HTR-8/SVneo (cell line): Measurements from ENCODE around the gene POMT2.

Experiments
- DNase-seq: peaks from one replicate; pipeline ENCODE4 v3.0.0; 2011; ENCODE audit warnings: low spot score, mixed read lengths; ENCODE audit not compliant: insufficient read length
- FAIRE-seq: peaks from 2 replicates; lab custom pipeline; 2011; peaks lifted over from hg19 to GRCh38; lab: Jason Lieb, UNC

Gene POMT2

DNA sequence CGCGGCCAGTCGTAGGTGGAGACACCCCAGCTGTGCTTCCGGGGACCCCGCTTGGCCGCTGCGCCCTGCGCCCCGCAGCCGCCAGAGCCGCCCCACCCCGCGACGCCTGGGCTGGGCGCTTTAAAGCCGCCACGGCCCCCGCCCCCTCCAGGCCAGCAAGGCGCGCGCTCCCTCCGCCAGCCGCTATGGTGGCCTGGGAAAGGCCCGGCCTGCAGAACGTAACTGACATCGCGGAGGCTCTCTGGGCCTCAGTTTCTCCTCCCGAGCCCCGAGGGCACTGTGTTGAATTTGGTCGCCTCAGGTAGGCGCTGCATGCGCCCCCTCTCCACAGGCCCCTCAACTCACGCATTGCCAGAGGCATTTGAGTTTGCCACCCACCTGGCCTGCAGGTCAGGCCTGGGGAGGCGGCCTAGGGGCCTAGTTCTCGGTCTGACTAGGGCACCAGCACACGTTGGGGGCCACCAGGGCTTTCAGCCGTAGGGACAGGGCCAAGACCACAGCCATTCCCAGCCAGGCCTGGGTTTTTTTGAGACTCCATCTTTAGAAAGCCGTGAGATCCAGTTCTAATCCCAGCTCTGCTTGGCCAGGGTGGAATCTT, 49.5 kb downstream of the POMT2 start, which contains the start of gene NGB:
NGB (minus strand) TSS at position 94 of the 598 bp plus-strand sequence. CDS start 269 bp downstream, outside the sequence.
- DNase-seq = no peak
- no peak for FAIRE-seq

DNA sequence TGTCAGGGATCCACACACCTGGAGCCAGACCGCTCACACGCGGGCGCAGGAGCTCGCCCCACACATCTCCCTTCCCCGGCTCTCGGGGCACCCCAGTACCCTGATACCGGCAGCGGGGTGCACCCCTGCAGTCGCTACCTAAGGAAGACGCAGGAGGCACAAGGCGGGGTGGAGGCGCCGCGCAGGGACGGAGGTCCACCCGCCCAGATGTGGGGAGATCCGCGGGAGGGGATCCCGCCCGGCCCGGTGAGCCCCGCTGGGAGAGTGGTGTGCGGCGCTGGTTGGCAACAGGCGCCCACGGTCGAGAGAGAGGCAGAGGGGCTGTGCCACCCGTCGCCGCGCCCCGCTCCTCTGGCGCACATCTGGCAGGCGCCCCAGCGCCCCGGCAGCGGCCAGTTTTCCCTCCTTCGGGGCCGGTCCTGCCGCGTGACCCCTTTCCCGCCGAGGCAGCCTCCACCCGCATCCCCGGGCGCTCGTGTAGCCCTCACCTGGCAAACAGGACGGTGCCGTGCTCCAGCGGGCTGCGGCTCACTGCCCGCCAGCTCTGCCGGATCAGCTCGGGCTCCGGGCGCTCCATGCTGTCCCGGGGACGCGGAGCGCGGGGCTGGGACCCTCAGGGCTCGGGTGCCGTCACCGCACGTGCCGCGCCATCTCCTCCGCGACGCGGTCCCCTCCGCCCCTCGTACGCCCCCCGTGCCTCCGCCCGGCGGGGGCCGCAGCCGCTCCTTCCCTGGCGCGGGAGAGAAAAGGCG, 50.1 kb downstream of the POMT2 start:
- FAIRE-seq = no peak

DNA sequence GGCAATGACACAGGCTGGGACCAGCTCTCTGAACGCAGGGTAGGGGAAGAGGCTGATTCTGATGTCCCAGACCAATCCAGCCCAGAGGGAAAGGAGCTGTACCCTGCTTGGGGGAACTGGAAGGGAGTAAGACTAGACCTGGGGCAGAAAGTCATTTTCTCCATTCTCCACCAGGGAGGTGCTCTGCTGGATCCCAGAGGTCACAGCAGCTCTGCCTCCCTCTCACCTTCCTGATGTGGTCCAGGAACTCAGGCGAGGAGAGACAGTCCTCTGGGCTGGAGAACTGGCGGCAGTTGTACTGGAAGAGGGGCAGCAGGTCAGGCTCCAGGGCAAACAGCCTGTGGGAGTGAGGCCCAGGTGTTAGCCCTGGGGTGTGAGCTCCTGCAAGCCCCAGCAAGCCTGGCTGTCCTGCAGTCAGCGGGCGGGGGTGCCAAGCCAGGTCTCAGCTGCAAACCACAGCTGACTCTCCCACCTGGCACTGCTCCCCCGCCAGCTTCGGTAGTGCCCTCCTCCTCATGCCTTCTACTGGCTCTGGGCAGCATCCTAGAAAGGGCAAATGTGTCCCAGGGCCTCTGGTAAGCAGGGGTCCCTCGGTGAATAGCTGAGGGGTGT, 51.6 kb downstream of the POMT2 start:
- FAIRE-seq (no peak), DNase-seq (no peak)

More for the DNA sequence above, 50.1 kb downstream of the POMT2 start:
- no peak for DNase-seq

DNA sequence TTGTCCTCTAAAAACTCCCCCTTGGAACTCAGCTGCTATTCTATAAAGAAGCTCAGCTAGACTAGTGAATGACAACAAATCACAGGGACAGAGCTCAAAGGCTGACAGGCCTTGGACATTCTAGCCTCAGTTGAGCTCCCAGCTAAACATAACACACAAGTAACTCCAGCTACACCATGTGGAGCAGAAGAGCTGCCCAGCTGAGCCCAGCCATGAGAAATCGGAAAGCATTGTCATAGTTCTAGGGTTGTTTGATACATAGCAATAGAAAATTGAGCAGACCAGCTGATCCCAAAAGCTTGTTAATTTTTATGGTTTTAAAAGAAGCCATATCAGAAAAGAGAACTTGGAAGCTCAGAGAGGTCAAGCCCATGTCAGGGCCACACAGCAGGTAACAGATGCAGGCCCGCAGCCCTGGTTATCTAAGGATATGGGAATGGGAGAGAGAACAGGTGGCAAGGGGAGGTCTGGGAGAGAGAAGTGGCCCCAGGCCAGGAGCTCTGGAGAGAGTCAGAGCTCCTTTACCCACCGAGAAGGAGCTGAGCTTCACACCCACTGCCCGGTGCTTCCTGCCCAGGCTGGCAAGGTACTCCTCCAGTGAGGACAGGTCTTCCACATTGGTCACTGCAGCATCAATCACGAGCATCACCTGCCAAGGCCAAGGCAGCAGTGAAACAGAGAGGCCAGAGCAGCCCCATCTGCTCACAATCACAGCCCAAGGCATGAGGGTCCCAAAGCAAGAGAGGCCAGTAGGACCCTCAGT, 52.6 kb downstream of the POMT2 start:
- FAIRE-seq (peak; percentile 89), DNase-seq (no peak)

DNA sequence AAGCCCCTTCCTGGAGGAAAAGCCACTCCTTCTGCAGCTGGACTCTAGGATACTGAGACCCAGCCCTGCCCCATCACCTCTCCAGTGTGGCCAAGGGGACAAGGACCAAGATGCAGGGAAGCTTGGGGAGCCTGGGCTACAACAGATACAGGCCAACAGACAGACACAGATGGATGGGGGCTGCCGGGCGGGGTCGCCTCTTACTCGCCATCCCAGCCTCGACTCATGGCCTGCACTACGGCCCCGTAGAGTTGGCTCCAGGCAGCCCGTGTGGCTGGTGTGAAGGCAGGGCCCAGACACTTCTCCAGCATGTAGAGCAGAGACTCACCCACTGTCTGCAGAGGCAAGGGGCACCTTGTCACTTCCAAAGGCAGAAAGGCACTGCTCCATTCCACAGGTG, 54.3 kb downstream of the POMT2 start:
- DNase-seq (no peak), FAIRE-seq (no peak)

DNA sequence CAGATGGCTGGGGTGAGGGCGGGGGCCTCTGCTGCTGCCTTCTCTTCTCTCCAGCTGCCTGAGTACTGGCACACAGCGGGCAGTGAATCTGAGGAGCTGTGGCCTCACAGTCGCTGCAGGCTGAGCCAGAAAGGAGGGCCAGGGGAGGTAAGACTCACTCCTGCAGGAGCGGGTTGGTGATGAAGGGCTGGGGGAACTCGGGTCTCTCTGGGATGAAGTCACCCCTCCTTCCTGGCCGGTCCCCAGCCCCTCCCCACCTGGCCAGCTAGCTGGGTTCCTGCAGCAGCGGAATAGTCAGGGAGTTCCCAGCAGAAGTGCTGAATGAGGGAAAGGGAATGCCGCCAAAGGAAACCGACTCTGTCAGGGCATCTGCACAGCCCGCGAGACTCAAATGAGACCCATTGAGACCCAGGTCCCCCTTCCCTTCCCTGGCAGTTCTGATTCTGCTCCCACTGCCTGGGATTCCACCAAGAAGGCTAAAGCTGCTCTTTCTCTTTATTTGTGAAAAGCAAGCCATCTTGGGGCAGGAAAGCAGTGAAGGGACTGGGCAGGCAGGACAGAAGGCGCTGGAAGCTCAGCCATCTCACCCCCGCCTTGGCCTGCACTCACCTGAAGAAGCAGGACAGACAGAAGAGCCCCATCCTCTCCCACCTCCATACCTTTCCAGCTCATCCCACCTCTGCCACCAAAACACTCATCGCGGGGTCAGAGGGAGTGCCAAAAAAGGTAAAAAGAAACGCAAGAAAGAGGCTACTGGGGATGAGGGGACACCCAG, 54.9 kb downstream of the POMT2 start:
- FAIRE-seq = no peak
- DNase-seq = no peak

DNA sequence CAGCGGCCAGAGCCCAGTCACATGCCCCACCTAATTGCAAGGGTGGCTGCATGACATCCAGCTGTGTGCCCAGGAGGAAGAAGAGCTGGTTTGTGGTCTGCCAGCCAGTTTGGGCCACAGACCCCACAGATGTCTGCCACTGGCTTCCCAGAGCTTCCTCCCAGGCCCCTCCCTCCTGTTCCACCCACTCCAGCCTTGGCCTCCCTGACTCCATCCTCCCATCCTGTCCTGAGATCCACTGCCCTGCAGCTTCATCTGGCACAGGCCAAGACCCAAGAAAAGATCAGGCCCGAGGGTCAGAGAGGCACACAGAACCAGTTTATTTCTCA, 55.5 kb downstream of the POMT2 start:
- no peak for FAIRE-seq
- no peak for DNase-seq

DNA sequence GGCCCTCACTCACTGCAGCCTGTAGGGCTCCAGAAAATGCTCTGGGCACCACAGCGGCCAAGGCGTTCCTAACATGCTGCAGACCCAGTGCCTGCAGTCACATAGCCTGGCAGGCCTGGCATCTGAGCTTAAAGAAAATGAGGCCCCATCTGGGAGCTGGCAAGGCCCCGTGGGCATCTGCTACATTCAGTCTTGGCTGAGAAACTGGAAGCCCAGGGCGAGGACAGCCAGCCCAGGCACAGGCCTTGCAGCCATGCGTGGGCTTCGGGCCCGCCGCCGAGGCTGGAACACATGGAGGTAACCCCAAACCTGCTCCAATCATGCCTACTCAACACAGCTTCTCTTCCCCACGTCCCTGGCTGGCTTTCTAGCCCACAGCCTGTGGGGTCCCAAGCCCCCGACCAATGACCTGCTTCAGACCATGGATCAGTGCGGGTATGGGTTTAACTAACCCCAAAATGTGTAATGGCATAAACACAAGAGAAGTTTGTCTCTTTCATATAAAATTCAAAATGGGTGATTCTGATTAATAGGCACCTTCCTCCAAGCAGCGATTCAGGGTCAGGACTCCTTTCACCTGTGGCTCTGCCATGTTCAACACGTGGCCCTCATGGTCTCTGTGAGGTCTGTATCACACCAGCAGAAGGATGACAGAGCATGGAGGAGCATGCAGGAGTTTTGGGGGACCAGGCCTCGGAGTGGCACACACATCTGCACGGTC, 56.1 kb downstream of the POMT2 start:
- DNase-seq (no peak), FAIRE-seq (peak; percentile 40)

DNA sequence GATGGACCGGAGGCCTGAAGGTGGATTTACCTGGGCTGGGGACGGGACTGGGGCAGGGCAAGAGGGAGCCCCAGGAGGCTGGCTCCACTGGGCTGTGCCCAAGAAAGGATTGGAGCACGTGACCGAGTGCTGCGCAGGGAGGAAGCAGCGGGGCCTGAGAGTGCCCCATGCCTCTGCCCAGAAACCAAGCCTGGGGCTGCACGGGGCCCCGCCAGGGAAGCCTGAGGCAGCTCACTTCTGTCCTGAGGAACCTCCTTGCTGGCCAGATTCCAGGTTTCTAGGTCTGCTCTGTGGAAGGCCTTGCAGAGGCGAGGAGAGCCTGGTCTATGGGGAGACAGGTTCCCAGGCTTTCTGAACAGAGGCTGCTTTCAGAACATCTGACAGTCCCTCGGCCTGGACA, 60.1 kb downstream of the POMT2 start:
- no peak for FAIRE-seq

DNA sequence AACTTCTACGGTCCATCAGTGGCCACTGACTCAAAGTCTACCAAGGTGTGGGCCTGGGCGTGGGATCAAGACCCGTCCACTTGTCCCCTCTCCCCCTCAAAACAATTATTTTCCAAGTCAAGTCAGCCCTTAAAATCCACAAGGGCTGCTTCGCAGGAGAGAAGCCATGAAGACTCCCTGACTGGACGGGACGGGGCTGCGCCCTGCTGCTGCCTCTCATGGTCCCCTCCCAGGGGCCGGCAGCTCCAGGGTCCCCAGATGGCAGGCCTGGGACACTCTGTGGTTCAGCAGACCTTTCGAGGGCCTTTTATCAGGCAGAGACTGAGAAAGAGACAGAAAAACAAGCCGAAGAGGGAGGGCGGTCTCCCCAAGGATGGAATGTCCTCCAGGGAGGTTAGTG, 60.5 kb downstream of the POMT2 start:
- no peak for DNase-seq
- FAIRE-seq = no peak

More for the DNA sequence above, 60.1 kb downstream of the POMT2 start:
- no peak for DNase-seq

DNA sequence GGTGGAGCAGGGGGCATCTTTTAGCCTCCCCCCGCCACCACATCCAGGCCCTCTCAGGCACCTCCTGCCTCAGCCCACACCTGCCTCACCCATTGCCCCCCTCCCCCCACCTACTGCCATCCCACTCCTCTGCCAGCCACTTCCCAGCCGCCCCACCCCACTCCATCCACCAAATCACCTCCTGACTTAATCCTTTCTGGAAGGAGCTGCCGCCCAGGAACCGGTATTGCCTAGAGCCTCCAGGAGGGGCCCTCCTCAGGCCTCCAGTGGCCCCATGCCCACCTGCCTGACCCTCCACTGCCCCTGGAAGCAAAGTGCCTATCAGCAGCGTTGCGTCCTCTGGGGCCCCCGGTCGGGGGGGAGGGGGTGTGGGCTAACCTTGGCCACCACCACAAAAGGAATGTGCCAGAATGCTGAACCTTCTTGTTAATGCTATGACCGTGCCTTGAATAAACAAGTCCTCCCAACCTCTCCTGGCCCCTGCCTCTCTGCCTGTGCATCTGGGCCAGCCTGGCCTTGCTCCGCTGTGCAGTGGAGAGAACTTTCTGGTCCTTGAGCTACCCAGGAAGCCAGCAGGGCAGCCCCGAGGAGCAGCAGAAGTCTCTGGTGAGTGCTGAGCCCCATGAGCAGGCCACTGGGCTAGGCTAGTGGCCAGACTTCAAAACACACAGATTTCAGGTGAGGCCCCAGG, 61.5 kb downstream of the POMT2 start:
- FAIRE-seq (peak; percentile 60), DNase-seq (no peak)

DNA sequence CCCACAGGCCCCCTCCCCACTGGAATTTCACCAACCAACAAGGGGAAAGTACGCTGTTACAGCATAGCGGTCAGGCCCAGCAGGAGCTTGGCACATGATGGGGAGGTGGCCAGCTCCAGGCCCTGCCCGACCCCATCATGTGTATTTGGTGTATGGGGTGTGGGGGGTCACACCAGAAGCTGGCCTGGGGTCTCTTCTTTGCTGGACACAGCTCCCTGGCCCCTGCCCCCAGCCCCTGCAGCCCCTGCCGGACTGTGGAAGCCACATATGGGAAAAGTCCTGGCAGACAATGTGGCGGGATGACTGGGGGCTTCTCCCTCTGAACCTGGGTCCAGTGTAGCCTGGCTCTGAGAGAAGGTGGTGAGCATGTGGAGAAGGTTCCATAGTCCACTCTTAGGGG, 62.1 kb downstream of the POMT2 start:
- no peak for FAIRE-seq
- DNase-seq = no peak

DNA sequence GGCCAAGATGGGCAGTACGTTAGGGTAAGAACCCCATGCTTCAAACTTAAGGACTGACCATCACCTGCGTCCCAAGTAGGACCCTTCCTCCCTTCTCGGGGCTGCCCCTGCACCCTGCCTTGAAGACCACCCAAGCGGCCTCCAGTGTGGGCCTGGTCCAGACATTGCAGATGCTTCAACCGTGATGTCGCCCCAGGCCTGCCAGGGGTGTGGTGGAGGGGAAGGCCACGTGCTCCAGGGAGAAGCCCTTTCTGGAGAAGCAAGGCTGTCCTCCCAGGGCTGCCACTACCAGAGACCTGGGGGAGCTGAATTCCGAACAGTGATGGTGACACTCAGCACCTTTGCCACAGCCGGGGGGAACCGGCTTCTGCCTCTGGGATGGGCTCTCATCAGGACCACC, 63.0 kb downstream of the POMT2 start:
- no peak for FAIRE-seq
- no peak for DNase-seq

DNA sequence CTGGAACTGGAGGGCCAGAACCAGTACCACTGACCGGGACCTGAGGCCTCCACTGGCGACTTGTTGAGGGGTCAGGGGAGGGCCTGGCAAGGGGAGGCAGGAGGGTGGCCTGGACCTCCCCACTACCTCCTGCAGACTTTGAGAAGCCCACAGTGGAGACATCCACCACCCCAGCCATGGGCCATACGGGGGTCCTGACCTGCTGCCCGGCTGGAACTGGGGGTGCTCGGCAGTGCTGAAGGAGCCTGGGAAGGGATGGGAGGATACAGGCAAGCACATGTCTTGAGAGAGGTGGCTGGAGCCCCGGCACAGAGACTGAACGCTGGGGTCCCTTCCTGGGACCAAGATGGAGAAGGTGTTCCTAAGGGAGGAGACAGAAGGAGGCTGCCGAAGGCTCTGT, 64.0 kb downstream of the POMT2 start:
- FAIRE-seq = peak; percentile 49
- no peak for DNase-seq

DNA sequence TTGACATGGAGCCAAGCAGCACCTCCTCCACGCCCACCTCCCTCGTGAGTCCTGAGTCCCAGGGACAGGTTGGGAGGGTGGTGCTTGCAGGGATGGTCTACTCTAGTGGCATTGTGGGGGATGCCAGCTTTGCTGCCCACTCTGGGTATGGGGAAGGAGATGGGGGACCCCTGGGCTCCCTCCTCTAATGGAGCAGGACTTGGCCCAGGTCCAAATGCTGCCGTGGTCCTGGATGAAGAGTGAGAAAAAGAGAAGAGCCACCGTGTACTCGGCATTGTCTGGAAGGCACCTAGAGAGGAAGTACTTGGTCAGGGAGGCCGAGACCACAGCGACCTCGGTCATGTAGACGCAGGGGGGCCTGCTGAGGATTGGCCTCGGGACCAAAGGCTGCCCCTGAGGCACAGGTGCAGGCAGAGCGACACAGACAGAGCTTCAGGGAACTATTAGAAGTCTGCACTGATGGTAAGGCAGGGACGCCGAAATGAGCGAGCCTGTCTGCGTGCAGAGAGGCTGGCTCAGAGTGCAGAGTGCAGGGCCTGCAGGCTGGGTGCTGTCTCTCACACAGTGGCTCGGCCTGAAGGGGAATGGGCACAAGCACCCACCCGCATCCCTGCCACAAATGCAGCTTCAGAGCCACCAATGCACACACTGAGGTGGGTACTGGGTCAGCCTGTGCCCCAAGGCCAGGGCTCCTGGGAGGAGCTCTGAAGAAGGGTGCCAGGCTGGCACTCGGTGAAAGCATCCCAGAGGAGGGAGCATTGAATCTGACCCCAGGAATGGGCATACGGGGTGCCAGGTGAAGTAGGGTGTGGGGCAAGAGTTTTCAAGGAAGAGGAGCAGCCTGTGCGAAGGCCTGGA, 67.1 kb downstream of the POMT2 start:
- DNase-seq (no peak), FAIRE-seq (peak; percentile 68)

DNA sequence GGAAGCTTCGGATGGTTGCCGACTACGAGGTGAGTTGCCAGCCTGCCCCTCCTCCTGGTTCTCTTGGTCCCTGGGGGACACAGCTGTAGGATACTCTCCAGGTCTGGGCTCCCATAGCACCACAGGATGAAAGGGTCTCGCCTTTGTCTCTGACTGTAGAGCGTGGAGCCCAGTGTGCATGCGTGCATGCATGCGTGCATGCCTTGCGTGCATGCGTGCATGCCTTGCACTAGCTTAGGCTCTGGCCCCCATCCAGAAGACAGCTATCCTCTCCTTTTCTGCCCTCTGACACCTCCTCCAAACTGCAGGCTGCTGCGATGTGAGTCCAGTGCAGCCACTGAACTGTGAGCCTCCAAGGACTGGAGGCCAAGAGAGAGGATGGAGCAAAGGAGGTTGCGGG, 68.8 kb downstream of the POMT2 start:
- peak; percentile 9 for FAIRE-seq
- no peak for DNase-seq

DNA sequence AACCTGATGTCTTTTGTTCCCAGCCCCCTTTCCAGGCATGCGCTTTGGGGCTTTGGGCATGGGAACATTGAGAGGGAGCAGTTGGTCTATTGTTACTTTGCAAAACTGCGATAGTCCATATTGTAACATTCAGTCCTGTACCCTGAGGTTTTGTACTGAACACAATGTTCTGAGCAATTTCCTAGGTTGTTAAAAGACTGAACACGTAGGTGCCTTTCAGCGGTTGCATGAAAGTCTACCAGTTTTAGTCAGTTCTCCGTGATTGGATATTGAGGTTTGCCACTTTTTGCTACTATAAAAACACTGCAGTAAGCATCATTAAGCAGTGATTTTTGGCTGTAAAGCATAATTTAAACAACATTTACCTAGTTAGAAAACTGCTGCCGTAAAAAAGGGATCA, 69.8 kb downstream of the POMT2 start:
- FAIRE-seq (no peak), DNase-seq (no peak)

DNA sequence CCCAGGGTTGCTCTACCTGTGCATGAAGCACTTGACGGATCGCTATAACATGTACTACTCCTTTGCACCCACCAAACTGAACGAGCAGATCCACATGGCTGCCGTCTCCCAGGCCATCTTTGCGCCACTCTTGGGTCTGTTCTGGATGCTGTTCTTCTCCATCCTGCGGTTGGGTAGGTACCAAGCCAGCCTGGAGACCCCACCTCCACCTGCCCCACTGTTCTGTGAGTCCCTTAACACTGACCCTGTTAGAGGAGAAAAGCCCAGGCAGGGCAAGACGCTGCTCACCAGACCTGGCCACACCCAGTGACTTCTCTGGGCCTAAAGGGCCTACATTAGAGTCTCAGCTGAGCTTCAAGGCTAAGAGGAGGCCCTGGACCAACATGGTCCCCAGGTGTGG, 71.4 kb downstream of the POMT2 start:
- DNase-seq (no peak), FAIRE-seq (no peak)
